Endothelial cell of umbilical vein (primary cell): Measurements from ENCODE around the gene TF. TPM values are rescaled to one million over a fixed set of nuclear protein-coding genes. Genes with fewer than 3 reads are reported as not detected.

ENCODE experiments used
- BruUV-seq: library from RNA; stranded (reverse); fragments of 400-500 nt; replicated peaks from 2 replicates; lab custom pipeline; 2021; lab: Mats Ljungman, UMichigan
- CTCF ChIA-PET: fragments of 300-600, 350-600 bp; sonication (Branson Sonifier 250); formaldehyde crosslinking; loops from one replicate; lab custom pipeline; 2021; ENCODE audit warnings: antibody characterized with exemption, inconsistent platforms; lab: Charles Lee
- POLR2A ChIA-PET: fragments of 300-600, 350-600 bp; sonication (Branson Sonifier 250); formaldehyde crosslinking; loops from one replicate; lab custom pipeline; 2021; ENCODE audit warnings: antibody characterized with exemption, inconsistent platforms; lab: Charles Lee
- DNase-seq: peaks from one replicate; pipeline ENCODE4 v3.0.0-alpha.2; 2011; ENCODE audit warnings: low read depth, low spot score
- FAIRE-seq: peaks from 2 replicates; lab custom pipeline; 2011; peaks lifted over from hg19 to GRCh38; lab: Jason Lieb, UNC
- H2AFZ ChIP-seq: 2 replicates; pipeline ENCODE4 v1.6.0; 2012; ENCODE audit warnings: low read depth, low read length, control low read depth, inconsistent platforms
- H3K27ac ChIP-seq: 2 replicates; pipeline ENCODE4 v1.5.1; 2011; ENCODE audit warnings: low read depth, mild to moderate bottlenecking, control low read depth, low read length, moderate library complexity; ENCODE audit not compliant: insufficient read depth
- H3K27me3 ChIP-seq, 2 experiments: 2 replicates each; pipeline versions ENCODE4 v1.6.0 to v1.6.1; 2011; ENCODE audit warnings: low read length in 2 of 2, mixed read lengths in 1 of 2; ENCODE audit not compliant: control insufficient read depth in 2 of 2, insufficient read depth in 2 of 2
- H3K36me3 ChIP-seq, 2 experiments: 2 replicates in 1 of 2; 3 replicates in 1 of 2; pipeline ENCODE4 v1.5.1; 2011; ENCODE audit warnings: low read length in 2 of 2, mild to moderate bottlenecking in 1 of 2, moderate library complexity in 1 of 2; ENCODE audit not compliant: control insufficient read depth in 2 of 2, insufficient read depth in 2 of 2; ENCODE audit errors: extremely low read depth in 1 of 2
- H3K4me1 ChIP-seq: 3 replicates; pipeline ENCODE4 v1.5.1; 2011; ENCODE audit warnings: mild to moderate bottlenecking, low read length; ENCODE audit not compliant: control insufficient read depth, insufficient read depth; ENCODE audit errors: extremely low read depth
- H3K4me2 ChIP-seq: 2 replicates; pipeline ENCODE4 v1.6.1; 2011; ENCODE audit warnings: low read length, control low read depth, mixed read lengths; ENCODE audit not compliant: insufficient read depth
- H3K4me3 ChIP-seq, 3 experiments: fragments of 200-600 bp in 1 of 3; sonication (generic), shearing (Covaris generic) in 1 of 3; replicated peaks in 1 of 3; 2 replicates each; pipeline ENCODE4 v1.5.1; 2011 to 2016; ENCODE audit warnings: control low read depth in 3 of 3, low read length in 3 of 3, mild to moderate bottlenecking in 2 of 3, inconsistent platforms in 1 of 3, low read depth in 1 of 3, moderate library complexity in 1 of 3; ENCODE audit not compliant: insufficient read depth in 1 of 3
- H3K79me2 ChIP-seq: 2 replicates; pipeline ENCODE4 v1.6.0; 2012; ENCODE audit warnings: low read length, inconsistent platforms; ENCODE audit not compliant: control insufficient read depth, insufficient read depth
- H3K9ac ChIP-seq: replicated peaks from 2 replicates; pipeline ENCODE3; 2011; ENCODE audit warnings: low read length, control low read depth; ENCODE audit not compliant: insufficient read depth; ENCODE audit errors: extremely low read depth
- H3K9me1 ChIP-seq: replicated peaks from 3 replicates; pipeline ENCODE4 v1.6.0; 2011; ENCODE audit warnings: mild to moderate bottlenecking, low read length; ENCODE audit not compliant: control insufficient read depth, insufficient read depth; ENCODE audit errors: extremely low read depth
- H3K9me3 ChIP-seq: replicated peaks from 2 replicates; pipeline ENCODE4 v1.5.1; 2012; ENCODE audit warnings: low read length, inconsistent platforms; ENCODE audit not compliant: control insufficient read depth, insufficient read depth
- H4K20me1 ChIP-seq: replicated peaks from 2 replicates; pipeline ENCODE3; 2011; ENCODE audit warnings: mild to moderate bottlenecking, low read length; ENCODE audit not compliant: control insufficient read depth, insufficient read depth; ENCODE audit errors: extremely low read depth
- EZH2 ChIP-seq: IDR thresholded peaks from 2 replicates; pipeline ENCODE4 v1.6.1; 2012; ENCODE audit warnings: borderline replicate concordance, low read depth, mild to moderate bottlenecking, moderate library complexity, low read length, inconsistent platforms; ENCODE audit not compliant: severe bottlenecking
- FOS ChIP-seq: IDR thresholded peaks from 2 replicates; pipeline ENCODE4 v1.6.1; 2011; ENCODE audit warnings: mild to moderate bottlenecking, low read length, moderate library complexity, borderline replicate concordance; ENCODE audit not compliant: insufficient read depth
- GATA2 ChIP-seq: IDR thresholded peaks from 2 replicates; pipeline ENCODE4 v1.7.0; 2011; ENCODE audit warnings: low read depth, mild to moderate bottlenecking, moderate library complexity, mixed read lengths, low read length; ENCODE audit not compliant: insufficient read length, insufficient read depth
- JUN ChIP-seq: IDR thresholded peaks from 2 replicates; pipeline ENCODE4 v1.6.1; 2011; ENCODE audit warnings: borderline replicate concordance, low read depth; ENCODE audit not compliant: insufficient read length, insufficient read depth
- MYC ChIP-seq: IDR thresholded peaks from one replicate; pipeline ENCODE4 v1.6.1; 2011; ENCODE audit warnings: mild to moderate bottlenecking, low read depth, low read length
- POLR2A ChIP-seq: IDR thresholded peaks from 2 replicates; pipeline ENCODE4 v1.6.1; 2012; ENCODE audit warnings: low read depth, mild to moderate bottlenecking, control low read depth, low read length
- POLR2AphosphoS5 ChIP-seq: IDR thresholded peaks from 2 replicates; pipeline ENCODE4 v1.6.1; 2012; ENCODE audit warnings: low read depth, mild to moderate bottlenecking, control low read depth, low read length, moderate library complexity; ENCODE audit not compliant: insufficient read depth
- dilution Hi-C: fragments of 300-500 bp; cut with MboI; formaldehyde crosslinking; loops from one replicate; pipeline ENCODE4 v1.15.0; 2019; ENCODE audit warnings: low sequenced_read_pairs; ENCODE audit not compliant: extremely low pct_ligation_motif_present
- intact Hi-C: fragments of 100-400 bp; cut with micrococcal nuclease; formaldehyde crosslinking; loops from one replicate; pipeline ENCODE4 v1.10.0; 2022
- polyA plus RNA-seq, 4 experiments: library from polyadenylated mRNA; depleted of rRNA in 3 of 4; stranded (reverse) in 3 of 4; unstranded in 1 of 4; fragments of >200 nt; gene quantifications; 2 replicates each; pipeline versions ENCODE4 v1.2.1 to v1.2.3, GENCODE V29; 2011 to 2012; ENCODE audit warnings: missing spikeins in 1 of 4
- total RNA-seq: library from RNA; stranded (reverse); gene quantifications from 2 replicates; pipeline ENCODE4 v1.2.3, GENCODE V29; 2021
- TF ChIP-seq, protein P1 (sequence below), 2 donors: IDR thresholded peaks; 1 replicate in 1 of 2; 2 replicates in 1 of 2; pipeline ENCODE4 v1.5.1; 2011; ENCODE audit warnings: low read length in 2 of 2, mild to moderate bottlenecking in 2 of 2, moderate library complexity in 2 of 2, control low read depth in 1 of 2, inconsistent platforms in 1 of 2, low read depth in 1 of 2; ENCODE audit not compliant: insufficient read depth in 1 of 2; ENCODE audit errors: extremely low read depth in 1 of 2
- TF ChIP-seq, protein P2 (sequence below): IDR thresholded peaks from 2 replicates; pipeline ENCODE4 v1.6.1; 2011; ENCODE audit not compliant: insufficient read depth, insufficient read length

The TF gene
- total and polyA plus RNA-seq, 2 donors (not counting 3 experiments of a cell fraction or from before 2014, with no cell fraction given): 0.32 to 0.69 TPM

DNA sequence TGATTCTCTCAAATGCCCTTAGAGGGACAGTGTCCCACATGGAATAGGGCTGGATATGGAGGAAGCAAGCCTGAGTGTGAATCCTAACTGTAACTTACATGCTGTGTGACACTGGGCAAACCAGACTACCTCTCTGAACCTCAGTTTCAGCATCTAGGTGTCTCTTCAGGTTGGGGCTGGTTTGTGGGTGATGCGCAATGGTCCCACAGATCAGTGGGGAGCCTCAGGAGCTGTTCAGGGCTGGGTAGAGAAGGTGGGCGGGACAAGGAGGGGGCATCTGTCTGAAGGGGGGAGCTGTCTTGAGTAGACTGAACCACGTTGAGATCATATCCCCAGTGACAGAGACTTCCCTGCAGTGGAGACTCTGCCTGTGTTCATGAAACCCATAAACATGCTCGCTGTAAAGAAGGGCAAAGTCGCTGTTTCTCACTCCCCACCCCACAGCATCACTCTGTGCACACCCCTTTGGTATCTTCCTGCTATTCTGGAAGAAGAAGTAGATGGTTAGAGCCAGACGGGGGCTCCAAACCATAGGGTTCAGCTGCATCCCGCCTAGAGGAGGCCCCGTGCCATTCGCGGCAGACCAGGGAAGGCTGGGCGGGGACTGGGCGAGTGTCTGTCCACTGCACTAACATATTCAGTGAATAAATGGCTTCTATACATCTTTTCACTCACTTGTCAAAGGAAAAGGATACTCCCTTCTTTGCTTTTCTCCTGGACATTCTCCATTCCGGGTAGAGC lies 87.9 kb downstream of the TF start:
- Histone ChIP-seq H3K27ac (no peak overlapping the region), H3K27me3 (no peaks in the 10 kb centered on the region), H3K4me3 (no peak overlapping the region), H2AFZ (no peak overlapping the region), H3K4me1 (no peaks in the 10 kb centered on the region), H3K9me3 (no peaks in the 10 kb centered on the region), H3K9ac (no peak overlapping the region), H4K20me1 (no peaks in the 10 kb centered on the region), H3K79me2 (no peaks in the 10 kb centered on the region), H3K4me2 (no peak overlapping the region), H3K36me3 (no peaks in the 10 kb centered on the region), H3K9me1 (no peaks in the 10 kb centered on the region)
- CTCF ChIA-PET: no interaction called here
- DNase-seq: no peak
- dilution Hi-C loops (no loop called here), intact Hi-C loops (no loop called here)
- POLR2A ChIA-PET: no interaction called here
- no TSS peak for BruUV-seq
- FAIRE-seq: no peak
- TF ChIP-seq EZH2: no peak

DNA sequence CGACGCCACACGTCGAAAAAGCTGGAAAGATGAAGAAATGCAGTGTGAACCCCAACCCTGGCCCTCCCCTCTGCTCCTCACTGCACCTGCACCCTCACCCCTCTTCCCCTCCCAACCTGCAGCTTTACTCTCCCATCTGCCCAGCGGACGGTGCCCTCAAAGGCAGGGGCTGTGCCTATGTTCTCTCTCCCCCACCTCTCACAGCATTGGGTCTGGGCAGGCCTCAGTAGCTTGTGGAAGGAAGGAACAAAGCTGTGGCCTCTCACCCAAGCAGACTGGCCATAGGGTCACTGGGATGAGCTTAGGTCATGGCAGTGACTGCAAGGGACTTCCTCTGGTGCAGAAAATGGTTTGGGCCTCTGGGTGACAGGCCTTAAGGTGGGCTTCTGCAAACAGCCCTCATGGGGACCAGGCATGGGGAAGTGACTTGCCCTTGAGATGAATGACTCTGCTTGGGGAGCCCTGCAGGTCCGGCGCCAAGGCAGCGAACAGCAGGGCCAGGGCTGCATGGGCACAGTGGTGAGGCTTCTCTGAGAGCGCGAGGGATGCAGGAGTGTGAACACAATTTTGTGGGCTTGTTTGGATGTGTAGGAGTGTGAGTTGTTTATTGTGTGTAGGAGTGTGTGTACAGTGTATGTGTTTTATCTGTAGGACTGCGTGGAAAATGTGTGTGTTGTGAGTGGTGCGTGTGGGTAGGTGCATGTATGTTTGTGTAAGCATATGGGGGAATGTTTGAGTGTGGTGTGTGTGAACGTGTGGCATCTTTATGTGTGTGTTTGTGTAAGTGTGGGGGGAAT lies 88.6 kb downstream of the TF start:
- TF ChIP-seq GATA2 (no peak), MYC (no peak), JUN (no peak), FOS (no peak), POLR2AphosphoS5 (no peak), POLR2A (no peak), EZH2 (no peak)
- TF ChIP-seq, protein P1, sequence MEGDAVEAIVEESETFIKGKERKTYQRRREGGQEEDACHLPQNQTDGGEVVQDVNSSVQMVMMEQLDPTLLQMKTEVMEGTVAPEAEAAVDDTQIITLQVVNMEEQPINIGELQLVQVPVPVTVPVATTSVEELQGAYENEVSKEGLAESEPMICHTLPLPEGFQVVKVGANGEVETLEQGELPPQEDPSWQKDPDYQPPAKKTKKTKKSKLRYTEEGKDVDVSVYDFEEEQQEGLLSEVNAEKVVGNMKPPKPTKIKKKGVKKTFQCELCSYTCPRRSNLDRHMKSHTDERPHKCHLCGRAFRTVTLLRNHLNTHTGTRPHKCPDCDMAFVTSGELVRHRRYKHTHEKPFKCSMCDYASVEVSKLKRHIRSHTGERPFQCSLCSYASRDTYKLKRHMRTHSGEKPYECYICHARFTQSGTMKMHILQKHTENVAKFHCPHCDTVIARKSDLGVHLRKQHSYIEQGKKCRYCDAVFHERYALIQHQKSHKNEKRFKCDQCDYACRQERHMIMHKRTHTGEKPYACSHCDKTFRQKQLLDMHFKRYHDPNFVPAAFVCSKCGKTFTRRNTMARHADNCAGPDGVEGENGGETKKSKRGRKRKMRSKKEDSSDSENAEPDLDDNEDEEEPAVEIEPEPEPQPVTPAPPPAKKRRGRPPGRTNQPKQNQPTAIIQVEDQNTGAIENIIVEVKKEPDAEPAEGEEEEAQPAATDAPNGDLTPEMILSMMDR (IDR thresholded peaks at IDR 0.05; ENCODE audit: extremely low read depth in 1 of 2, insufficient read depth in 1 of 2, low read depth in 1 of 2, low read length in 2 of 2): no peak
- TF ChIP-seq, protein P2, sequence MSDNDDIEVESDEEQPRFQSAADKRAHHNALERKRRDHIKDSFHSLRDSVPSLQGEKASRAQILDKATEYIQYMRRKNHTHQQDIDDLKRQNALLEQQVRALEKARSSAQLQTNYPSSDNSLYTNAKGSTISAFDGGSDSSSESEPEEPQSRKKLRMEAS: no peak
- H3K79me2 ChIP-seq: no peaks in the 10 kb centered on the region
- no peak for DNase-seq
- no peaks in the 10 kb centered on the region for H3K36me3 ChIP-seq
- CTCF ChIA-PET: no interaction called here
- no peak overlapping the region for H3K27ac ChIP-seq
- no peaks in the 10 kb centered on the region for H3K27me3 ChIP-seq
- H3K4me2 ChIP-seq: no peak overlapping the region
- BruUV-seq: no TSS peak
- H3K9me1 ChIP-seq: no peaks in the 10 kb centered on the region
- no peak overlapping the region for H3K9ac ChIP-seq
- H3K4me1 ChIP-seq: no peaks in the 10 kb centered on the region
- FAIRE-seq: no peak
- no peaks in the 10 kb centered on the region for H4K20me1 ChIP-seq
- no peaks in the 10 kb centered on the region for H3K9me3 ChIP-seq
- POLR2A ChIA-PET: no interaction called here
- H3K4me3 ChIP-seq: no peak overlapping the region
- no peak overlapping the region for H2AFZ ChIP-seq
- dilution Hi-C loops: no loop called here
- intact Hi-C loops: no loop called here
